Stimulated activated CD4-positive, alpha-beta T cell treated with anti-CD3 and anti-CD28 coated beads, TNF-alpha, amount 100 ng/mL, for 48 hours (primary cell): Measurements from ENCODE around the gene DRAP1.
"Not testable (repeated sequence)": the region's sequence is repeated elsewhere in the genome, so short reads cannot be mapped to it uniquely, and the experiment has no call there.

Source experiments
- DNase-seq, 3 donors: peaks; one replicate each; pipeline ENCODE4 v3.0.0-alpha.2; 2020; ENCODE audit warnings: low read depth in 3 of 3

DRAP1 gene

DNA sequence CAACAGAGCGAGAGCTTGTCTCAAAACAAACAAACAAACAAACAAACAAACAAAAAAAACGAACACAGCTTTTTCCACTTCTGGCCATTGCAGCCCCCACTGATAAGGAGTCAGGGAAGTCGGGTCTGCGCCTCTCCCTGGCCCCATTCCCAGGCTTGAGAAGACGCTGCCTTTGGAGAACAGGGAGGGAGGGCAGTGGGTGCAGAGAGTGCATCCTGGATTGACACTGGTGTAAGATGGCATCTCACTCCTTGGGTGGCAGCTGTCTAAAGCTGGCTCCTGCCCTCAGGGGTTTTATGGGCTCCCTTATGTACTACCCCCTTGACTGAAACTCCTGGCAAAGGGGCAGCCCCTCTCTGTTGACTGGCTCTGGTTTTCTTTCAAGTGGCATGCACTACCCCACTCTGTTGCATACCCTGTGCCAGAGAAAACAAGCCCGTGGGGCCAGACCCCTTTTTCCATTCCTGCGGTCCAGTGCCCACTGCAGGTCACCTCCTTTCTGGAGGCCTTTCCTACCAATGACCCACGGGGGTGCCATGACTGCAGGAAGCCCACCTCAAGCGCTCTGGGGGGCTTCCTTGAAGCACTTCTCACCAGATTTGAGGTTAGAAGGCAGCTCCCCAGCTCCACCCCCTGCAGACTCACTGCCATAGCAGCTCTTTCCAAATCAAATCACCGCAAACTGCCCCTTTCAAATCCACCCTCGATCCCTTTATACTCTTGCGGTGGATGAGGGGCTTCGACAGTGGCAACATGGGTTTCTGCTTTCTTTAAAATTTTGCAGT, 12.7 kb downstream of the DRAP1 start:
- no peak for DNase-seq

DNA sequence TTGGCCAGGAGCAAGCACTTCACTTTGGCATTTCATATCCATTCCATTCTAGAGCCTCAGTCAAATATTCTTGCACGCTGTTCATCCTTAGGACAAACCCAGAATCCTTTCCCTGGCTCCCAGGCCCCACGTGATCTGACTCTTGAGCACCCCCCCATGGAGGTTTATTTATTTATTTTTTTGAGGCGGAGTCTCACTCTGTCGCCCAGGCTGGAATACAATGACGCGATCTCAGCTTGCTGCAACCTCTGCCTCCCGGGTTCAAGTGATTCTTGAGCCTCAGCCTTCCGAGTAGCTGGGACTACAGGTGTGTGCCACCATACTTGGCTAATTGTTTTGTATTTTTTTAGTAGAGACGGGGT, 13.3 kb downstream of the DRAP1 start:
- DNase-seq, result no peak

GRCh38 chr11:65934014-65934413, 14.8 kb downstream of the DRAP1 start:
- DNase-seq, result no peak

GRCh38 chr11:65937766-65938165, 18.5 kb downstream of the DRAP1 start:
- no peak for DNase-seq

DNA sequence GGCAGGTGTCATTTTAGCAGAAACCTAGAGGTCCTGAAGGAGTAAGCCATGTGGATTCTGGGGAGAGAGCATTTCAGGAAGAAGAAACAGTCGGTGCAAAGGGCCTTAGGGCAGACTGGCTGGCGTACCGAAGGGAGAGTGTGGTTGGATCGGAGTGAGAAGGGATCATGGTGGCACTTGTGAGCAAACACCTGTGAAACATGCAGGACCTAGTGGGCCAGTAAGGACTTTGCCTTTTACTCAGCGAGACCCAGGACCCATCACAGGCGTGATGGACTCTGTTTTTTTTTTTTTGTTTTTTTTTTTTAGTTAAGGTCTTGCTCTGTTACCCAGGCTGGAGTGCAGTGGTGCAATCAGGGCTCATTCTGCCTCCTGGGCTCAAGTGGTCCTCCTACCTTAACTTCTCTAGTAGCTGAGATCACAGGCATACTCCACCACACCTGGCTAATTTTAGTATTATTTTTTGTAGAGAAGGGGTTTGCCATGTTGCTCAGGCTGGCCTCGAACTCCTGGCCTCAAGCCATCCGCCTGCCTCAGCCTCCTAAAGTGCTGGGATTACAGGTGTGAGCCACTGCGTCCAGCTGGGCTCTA, 22.6 kb downstream of the DRAP1 start:
- DNase-seq, result no peak

DNA sequence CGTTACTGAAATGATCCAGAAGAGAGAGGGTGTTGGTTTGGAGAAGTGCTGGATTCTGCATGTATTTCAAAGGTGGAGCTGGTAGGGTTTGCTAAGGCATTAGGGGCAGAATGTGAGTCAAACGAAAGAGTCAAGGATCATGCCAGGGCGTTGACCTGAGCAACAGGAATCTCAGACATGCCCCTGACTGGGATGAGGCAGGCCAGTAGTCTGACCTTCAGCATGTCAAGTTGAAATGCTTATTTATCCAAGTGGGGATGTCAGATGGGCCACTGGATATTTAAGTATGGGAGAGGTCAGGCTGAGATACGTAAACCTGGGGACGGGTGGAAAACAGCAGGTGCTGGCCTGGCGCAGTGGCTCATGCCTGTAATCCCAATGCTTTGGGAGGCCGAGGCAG, 23.3 kb downstream of the DRAP1 start:
- no peak for DNase-seq

- no peak for DNase-seq
Measured at GRCh38 chr11:65944191-65944590, 25.0 kb downstream of the DRAP1 start.

- DNase-seq, result no peak
Measured at GRCh38 chr11:65944767-65945166, 25.5 kb downstream of the DRAP1 start.

- no peak for DNase-seq
Measured at GRCh38 chr11:65945430-65945911, 26.2 kb downstream of the DRAP1 start, which contains the start of gene TSGA10IP. TSS of gene TSGA10IP (plus strand) at chr11:65945480. CDS start at chr11:65945676, 196 bp downstream.

GRCh38 chr11:65945941-65946558, 26.8 kb downstream of the DRAP1 start:
- DNase-seq, result no peak

DNA sequence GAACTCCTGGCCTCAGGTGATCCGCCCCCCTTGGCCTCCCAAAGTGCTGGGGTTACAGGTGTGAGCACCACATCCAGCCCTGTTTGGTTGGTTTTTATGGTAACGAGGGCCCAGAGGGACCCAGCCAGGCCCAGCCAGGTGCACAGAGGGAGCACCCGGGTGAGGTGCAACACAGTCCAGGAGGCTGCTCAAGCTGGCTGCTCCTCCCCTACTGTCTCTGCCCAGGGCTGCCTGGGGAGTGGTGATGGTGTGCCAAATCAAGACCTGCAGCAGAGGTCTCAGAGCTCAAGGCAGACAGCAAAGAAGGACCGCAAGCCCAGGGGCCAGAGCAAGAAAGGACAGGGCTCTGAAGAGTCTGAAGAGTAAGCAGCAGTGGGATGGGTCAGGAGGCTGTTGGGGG, 27.4 kb downstream of the DRAP1 start:
- no peak for DNase-seq

DNA sequence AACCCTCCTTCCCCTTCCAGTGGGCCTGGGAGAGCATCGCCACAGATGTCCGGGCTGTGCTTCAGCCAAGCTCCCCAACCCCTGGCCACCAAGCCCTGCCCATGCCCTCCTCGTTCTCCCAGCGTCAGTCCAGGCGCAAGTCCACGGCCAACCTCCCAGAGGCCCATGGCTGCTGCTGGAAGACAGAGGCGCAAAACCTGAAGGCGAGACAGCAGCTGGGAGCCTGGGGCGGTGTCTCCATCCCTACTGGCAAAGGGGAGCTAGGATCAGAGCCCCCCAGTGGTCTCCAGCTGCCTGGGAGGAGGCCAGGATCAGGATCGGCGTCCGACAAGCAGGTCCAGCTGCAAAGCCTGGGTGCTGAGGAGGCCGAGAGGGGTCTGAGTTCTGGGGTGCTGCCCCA, 27.9 kb downstream of the DRAP1 start:
- DNase-seq, result no peak

DNA sequence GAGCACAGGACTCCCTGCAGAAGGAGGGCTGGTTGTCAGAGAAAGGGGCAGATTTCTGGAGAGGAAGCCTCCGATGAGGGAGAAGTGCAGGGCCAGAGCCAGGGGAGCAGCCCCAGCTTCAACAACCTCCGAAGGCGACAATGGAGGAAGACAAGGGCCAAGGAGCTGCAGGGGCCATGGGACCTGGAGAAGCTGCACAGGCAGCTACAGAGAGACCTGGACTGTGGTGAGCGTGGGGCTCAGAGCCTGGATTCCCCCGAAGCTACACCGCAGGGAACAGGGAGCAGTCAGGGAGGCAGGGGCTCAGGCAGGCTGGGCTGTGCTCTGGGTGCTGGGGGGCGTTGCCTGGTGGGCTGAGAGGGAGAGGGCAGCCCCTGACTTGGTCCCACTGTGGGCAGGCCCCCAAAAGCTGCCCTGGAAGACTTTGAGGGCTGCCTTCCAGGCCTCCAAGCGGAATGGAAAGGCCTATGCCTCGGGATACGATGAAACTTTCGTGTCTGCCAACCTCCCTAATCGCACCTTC, 28.4 kb downstream of the DRAP1 start:
- no peak for DNase-seq

GRCh38 chr11:65950711-65951110, 31.5 kb downstream of the DRAP1 start:
- not testable (repeated sequence) for DNase-seq

- not testable (repeated sequence) for DNase-seq
Measured at GRCh38 chr11:65951641-65952040, 32.4 kb downstream of the DRAP1 start.

GRCh38 chr11:65952052-65952521, 32.9 kb downstream of the DRAP1 start:
- no peak for DNase-seq

- DNase-seq, result no peak
Measured at GRCh38 chr11:65953471-65953870, 34.2 kb downstream of the DRAP1 start.

DNA sequence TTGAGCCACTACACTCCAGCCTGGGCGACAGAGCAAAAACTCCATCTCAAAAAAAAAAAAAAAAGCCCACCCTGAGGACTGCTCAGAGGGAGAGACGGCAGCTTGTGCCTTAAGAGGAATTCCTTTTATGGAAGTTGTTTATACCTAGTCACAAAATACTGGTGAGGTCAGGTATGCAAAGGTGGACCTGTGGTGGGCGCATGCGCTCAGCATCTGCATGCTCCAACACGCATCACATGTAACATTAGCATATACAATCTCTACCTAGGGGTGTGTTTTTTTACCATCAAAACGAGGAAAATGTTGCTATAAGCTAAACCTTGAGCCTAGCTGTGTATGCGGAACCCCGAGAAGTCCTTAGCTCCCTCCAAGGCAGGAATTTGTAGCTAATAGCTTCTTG, 35.5 kb downstream of the DRAP1 start:
- no peak for DNase-seq

DNA sequence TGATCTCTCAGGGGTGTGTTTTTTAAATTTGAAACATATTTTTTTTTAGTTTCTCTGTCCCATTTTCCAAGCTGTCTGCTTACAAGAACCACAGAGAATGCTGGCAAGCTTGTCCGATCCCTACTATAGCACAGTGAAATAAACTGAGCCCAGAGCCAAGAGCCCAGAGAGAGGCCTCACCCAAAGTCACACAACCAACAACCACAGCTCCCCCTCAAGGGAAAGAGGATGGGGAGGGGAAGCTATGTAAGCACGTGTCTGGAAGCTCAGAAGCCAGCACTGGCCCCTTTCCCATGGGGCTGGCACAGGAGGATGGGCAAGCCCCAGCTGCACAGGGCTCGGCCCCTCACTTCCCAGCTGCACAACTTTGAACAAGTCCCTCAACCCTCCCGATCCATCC, 39.1 kb downstream of the DRAP1 start:
- DNase-seq, result no peak

DNA sequence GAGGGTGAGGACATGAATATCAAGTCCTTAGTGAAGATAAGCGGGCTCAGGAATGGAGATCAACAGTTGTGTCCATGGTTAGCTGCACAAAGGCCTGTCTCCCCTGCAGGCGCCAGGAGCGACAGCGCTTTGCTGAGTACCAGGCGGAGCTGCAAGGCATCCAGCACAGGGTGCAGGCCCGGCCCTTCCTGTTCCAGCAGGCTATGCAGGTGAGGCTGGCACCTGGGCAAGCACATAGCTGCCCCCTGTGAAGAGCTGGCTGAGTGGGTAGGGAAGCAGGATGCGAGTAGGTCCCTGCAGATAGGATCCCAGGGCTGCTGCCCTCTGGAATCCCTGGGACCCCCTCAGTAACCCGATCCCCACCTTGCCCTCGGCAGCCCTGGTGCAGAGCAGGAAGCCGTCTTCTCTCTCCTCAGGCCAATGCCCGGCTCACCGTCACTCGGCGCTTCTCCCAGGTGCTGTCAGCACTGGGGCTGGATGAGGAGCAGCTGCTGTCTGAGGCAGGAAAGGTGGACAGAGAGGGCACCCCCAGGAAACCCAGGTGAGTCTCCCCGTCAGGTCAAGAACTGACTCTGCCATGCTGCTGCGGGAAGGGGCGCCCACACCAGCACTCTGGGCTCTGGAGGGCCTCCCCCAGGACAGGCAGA, 39.7 kb downstream of the DRAP1 start:
- no peak for DNase-seq

- no peak for DNase-seq
Measured at GRCh38 chr11:65960824-65961266, 41.6 kb downstream of the DRAP1 start.
